OCI-M2 (cell line): ENCODE data around the gene RNF13.
"Not testable (repeated sequence)": the region's sequence is repeated elsewhere in the genome, so short reads cannot be mapped to it uniquely, and the experiment has no call there.

Experiments
- DNase-seq: peaks from one replicate; lab custom pipeline; 2025; ENCODE audit not compliant: unreplicated experiment; lab: John Stamatoyannopoulos, UW

RNF13 gene

DNA sequence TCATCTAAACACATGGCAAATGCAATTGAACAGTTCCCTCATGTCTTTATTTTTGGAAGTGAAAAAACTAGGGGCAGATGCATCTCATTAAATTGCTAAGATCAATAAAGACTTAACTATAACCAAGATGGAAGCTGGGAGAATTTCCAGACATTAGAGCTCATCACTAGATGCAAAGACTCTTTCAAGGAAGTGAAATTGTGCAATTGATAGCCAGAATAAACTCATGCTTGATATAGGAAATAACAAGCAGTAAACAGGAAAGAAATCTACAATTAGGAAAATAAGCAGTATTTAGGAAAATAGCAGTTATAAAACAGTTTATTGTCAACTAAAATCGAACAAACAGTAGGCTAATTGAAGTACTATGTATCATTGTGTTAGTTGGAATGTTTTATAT lies 11.8 kb upstream of the RNF13 start:
- DNase-seq: no peak

DNA sequence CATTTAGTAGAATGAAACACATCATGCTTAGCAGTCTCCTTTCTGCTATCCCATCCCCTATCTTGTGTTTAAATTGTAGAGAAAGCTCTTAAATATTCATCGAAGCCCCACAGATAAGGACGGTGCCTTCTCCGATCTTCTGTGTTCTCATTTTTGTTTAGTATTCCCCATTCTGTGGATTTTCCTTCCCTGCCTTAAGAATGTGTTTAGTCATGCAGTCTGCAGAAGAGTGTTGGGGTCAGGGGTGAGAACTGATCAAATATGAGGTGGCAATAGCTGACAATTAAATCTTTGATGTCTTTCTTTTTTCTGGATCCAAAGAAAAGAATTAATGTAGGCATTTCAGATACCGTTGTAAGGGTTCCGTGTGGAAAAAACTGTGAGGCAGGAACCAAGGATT lies 11.4 kb upstream of the RNF13 start:
- no peak for DNase-seq

DNA sequence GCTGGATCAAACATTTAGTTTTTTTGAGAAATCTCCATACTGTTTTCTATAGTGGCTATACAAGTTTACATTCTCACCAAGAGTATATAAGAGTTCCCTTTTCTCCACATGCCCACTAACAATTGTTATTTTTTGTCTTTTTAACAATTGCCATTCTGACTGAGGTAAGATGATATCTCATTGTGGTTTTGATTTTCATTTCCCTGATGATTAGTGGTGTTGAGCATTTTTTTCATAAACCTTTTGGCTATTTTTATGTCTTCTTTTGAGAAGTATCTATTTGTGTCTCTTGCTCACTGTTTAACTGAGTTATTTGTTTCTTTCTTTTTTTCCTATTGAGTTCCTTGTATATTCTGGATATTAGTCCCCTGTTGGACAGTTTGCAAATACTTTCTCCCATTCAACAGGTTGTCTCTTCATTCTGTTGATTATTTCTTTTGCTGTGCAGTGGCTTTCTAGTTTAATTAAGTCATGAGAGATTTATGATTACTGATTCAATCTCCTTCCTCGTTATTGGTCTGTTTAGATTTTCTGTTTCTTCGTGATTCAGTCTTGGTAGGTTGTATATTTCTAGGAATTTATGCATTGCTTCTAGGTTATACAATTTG lies 6.7 kb upstream of the RNF13 start:
- DNase-seq: no peak

DNA sequence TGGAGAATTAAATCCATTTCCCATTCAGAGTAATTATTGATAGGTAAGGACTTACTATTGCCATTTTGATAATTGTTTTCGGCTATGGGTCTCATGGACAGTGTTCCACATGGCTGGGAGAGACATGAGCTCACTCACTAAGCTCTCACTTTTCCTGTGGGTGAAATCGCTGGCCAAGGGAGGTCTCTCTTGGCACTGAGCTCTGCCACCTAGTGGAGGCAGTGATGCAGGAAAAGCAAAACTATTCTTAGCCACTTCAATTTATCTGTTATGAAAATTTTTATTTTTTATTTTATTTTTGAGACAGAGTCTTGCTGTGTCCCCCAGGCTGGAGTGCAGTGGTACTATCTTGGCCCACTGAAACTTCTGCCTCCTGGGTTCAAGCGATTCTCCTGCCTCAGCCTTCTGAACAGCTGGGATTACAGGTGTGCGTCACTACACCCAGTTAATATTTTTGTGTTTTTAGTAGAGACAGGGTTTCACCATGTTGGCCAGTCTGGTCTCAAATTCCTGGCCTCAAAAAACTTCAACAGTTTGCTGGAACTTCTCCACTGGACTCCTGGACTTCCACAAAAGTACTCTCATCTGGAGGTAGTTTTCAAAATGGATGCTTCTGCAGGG lies 4.7 kb upstream of the RNF13 start:
- no peak for DNase-seq

DNA sequence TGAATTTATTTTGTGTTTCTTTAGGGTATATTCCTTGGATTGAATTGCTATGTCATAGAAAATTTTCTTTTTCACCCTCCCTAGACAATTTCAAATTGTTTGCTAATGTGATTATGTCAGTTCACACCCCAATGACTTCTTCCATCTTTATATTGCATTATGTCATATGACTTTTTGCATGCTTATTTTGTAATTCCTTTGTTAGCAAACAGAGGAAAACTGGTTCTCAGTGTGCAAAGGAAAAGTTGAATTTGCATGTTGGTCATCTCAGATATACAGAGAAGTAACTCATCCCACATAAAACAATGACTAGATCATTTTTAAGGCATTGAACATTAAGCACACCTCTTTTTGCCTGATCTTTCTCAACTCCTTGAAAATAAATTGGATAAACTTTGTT lies 3.3 kb upstream of the RNF13 start:
- no peak for DNase-seq

DNA sequence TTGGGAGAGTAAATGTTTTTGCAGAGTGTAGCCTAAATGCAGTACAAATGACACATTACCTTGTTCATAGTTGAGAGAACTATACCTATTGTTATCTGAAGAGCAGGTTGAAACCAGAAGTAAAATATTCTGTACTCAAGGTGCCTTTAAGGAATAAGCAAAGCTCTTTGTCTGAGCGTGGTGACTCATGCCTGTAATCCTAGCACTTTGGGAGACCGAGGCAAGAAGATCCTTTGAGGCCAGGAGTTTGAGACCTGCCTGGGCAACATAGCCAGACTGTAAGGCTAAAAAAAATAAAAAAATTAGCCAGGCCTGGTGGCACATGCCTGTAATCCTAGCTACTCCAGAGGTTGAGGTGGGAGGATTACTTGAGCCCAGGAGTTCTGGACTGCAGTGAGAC lies 2.2 kb upstream of the RNF13 start:
- DNase-seq: no peak

DNA sequence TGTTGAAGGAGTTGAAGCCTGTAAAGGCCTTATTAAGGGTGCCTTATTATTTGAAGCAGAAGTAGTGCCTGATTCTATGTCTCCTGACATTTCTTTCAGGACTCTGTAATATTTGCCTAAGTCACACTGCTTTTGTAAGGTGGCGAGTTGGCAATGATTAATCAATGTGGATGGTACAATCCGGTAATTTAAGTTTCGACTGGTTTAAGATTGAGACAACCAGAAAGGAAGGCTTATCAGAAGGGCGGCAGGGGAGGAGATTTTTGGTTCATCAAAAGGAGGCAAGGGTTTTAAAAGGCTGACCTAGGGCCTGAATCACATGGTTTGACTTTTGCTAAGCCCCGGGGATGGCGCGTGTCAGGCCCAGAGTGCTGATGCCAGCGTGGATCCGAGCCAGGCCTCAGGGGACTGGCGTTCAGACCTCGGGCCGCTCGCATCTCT lies 830 bp upstream of the RNF13 start:
- DNase-seq: no peak

DNA sequence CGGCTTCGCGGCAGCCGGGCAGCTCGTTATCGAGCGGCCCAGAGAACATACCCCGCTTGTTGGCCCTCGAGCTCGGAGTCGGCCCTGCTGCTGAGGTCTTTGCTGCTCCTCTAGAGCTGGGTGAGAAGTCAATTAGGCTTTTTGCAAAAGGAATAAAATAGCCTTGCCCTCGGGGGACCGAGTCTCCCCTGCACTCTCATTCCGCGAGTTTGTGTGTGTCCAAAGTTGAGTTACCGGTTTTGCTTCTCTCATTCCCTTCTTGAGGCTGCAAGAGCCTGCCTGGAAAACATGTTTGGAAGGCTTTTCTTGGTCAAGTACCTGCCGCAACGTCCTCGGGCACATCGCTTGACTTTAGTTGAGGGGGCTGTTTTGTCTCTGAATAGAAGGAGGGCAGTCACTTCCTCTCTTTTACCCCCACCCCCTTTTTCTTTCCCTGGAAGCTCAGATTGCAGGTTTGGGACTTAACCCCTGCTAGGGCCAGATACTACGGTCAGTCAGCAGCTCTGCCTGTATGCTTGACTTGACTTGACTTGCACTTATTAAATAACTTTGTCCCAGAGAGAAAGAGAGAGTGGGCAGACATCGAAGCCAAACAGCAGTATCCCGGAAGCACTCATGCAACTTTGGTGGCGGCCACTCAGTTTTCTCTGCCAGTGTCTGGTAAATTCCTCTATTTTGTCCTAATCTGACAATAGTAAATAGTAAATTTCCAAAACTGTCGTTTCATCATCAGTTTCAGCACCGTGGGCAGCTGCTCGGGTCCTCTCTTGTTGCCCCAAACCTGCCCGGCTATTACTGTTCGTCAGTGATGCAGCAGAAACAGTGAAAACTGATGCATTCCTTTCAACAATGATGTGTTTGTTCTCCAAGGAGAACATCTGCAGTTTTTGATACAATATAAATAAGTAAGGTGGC lies 609 bp downstream of the RNF13 start:
- no peak for DNase-seq

DNA sequence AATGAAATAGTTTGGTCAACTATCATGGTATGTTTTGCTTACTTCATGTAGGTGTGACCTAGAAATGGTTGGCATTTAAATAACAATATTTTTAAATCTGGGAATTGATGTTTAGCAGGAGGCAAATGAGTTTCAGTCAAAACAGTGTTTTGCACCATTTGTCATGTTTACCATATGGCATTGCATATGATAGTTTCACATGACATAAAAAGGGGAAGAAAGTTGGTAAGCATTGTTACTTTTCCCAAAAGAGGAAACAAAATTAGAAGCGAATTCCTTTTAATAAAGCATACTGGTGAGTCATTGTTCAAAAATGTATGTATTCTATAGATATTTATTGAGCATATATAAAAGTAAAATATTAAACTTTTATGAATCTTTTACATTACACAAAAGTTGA lies 2.3 kb downstream of the RNF13 start:
- no peak for DNase-seq

DNA sequence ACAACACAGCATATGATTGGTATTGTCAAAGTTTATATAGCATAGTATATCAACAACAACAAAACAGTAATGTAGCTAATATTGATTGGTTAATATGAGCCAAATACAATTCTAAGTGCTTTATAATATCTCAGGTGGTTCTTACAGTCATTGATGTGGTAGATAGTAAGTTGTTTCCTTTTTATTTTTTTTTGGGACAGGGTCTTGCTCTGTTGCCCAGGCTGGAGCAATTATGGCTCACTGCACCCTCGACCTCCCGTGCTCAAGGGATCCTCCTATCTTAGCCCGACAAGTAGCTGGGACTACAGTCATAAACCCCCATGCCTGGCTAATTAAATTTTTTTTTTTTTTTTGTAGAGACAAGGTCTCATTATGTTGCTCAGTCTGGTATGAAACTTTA lies 2.7 kb downstream of the RNF13 start:
- no peak for DNase-seq

DNA sequence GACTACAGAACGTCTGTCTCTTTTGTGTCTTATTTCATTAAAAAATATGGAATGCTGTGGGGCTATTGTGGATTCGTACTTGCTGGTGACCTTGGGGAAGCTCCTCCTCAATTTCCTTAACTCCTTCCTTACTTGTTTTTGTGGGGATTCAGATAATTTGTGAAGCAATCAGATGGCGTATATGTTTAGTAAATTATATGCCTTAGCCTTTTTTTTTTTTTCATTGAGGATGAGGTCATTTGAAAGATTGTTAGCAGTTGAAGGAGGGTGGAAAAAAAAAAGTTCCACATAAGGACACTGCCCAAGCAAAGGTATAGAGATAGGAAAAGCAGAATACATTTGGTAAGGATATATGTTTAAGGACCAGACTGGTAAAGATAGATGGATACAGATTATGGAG lies 3.3 kb downstream of the RNF13 start:
- no peak for DNase-seq

DNA sequence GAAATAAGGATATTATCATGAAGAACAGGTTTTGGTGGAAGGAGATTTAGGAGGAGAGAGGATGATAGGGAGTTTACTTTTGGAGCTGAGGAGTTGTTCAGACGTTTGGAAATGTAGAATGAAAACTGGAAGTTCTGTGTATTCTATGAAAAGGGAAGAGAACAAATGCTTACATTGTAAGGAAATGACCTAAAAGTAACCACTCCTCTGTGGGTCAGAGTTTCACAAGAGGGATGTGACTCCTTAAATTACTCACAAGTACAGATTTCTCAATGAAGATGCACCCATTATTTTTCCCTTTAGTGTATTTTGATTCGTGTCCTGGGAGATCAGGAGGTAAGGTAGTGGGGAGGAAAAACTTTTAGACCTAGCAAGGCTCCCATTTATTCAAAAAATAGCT lies 4.0 kb downstream of the RNF13 start:
- DNase-seq: no peak

DNA sequence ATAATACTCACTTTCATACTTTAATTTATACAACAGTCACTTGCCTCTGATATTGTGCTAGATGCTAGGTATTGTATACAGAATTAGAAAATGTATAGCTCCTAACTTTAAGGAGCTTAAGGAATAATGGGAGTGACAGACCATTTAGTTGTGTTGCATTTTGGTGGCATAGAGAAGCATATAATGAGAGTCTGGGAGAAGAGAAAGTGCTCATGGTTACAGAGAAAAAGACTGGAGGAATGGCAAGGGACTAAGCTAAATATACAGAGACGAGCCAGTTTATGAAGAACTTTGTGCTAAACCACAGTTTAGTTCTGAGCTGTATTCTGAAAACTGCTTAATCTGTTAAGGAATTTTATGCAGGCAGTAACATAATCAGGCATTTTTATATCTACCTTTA lies 6.4 kb downstream of the RNF13 start:
- DNase-seq: no peak

DNA sequence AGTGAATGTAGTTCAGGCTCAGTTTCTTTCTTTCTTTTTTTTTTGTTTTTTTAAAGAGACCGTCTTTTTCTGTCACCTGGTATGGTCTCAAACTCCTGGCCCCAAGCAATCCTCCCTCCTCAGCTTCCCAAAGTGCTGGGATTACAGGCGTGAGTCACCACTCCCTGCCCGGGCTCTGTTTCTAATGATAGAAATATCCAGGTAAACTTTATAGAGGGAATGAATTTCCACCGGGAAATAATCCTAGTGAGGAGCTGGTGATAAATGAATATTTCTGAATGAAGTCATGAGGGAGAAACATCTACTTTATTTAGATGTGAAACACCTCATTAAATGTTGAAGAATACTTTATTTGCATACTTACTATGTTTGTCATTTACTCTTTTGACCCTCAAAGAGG lies 7.2 kb downstream of the RNF13 start:
- DNase-seq: no peak

DNA sequence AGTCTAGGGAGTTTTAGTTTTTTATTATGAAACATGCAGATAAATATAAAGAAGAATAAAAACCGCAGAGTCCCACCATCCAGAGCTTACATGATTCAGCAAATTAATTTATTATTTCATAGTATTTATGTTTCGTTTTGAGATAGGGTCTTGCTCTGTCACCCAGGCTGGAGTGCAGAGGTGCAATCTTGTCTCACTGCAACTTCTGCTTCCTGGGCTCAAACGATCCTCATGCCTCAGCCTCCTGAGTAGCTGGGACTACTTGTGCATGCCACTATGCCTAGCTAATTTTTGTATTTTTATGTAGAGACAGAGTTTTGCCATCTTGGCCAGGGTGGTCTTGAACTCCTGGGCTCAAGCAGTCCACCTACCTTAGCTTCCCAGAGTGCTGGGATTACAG lies 13.6 kb downstream of the RNF13 start:
- no peak for DNase-seq

DNA sequence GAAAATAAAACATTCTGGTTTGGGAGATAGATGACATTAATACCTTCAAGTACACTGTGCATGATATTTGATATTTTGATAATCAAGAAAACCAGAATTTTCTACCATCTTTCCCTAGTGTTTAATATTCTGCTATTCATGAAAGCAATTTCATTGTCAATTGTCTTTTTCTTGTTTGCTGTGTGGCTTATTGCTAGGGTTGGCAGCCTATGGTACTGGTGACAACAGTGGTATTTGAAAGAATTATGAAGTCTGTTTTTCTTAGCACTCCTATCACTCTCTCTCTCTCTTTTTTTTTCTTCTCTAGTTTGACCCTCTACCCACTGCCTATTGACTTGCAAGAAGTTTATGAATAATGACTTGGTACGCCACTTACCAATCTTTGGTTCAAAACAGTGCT lies 15.4 kb downstream of the RNF13 start:
- no peak for DNase-seq

DNA sequence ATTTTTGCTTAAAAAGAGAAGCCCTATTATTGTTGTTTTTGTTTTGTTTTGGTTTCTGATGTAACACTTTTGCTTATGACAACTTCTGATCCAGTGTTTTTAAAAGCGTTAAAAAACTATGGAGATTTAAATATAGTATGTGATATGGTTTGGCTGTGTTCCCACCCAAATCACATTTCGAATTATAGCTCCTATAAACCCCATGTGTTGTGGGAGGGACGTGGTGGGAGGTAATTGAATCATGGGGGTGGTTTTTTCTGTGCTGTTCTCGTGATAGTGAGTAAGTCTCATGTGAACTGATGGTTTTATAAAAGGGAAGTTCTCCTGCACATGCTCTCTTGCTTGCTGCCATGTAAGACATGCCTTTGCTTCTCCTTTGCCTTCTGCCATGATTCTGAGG lies 16.6 kb downstream of the RNF13 start:
- not testable (repeated sequence) for DNase-seq

DNA sequence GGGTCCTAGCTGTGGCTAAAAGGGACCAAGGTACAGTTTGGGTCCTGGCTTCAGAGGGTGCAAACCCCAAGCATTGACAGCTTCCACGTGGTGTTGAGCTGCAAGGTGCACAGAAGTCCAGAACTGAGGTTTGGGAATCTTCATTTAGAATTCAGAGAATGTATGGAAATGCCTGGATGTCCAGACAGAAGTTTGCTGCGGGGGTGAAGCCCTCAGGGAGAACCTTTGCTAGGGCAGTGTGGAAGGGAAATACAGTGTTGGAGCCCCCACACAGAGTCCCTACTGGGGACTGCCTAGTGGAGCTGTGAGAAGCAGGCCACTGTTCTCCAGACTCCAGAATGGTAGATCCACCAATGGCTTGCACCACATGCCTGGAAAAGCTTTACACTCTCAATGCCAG lies 17.9 kb downstream of the RNF13 start:
- DNase-seq: no peak

DNA sequence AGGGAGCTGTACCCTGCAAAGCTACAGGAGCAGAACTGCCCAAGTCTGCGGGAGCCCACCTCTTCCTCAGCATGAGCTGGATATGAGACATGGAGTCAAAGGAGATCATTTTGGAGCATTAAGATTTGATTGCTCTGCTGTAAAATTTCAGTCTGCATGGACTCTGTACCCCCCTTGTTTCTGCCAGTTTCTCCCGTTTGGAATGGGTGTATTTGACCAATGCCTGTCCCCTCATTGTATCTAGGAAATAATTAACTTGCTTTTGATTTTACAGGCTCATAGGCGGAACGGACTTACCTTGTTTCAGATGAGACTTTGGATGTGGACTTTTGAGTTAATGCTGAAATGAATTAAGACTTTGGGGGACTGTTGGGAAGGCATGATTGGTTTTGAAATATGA lies 18.3 kb downstream of the RNF13 start:
- no peak for DNase-seq

DNA sequence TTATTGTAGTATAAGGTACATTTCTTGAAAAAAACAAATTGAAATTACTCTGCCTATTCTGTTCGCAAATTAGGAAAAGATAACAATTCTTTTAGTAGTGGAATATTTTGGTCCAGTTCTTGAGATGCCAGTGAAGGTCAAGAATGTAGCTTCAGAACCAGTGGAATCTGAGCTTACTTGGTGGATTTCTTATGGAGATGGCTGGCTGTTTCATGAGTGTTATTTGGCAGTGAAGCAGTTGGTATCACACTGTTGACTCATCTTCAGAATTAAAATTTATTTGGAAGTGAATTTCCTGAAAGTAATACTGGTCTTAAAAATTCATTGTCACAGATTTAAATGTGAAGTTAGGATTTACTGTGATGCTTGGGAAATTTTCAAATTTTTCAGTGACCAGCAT lies 19.1 kb downstream of the RNF13 start:
- no peak for DNase-seq

DNA sequence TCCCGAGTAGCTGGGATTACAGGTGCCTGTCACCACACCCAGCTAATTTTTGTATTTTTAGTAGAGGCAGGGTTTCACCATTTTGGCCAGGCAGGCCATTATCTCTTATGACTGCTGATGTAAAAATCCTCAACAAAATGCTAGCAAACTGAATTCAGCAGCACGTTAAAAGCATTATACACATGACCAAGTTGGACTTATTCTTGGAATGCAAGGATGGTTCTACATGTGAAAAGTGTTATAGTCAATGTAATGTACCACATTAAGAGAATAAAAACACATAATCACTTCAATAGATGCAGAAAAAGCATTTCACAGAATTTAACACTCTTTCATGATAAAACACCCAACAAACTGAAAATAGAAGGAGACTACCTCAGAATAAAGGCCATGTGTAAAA lies 20.2 kb downstream of the RNF13 start:
- DNase-seq: no peak

DNA sequence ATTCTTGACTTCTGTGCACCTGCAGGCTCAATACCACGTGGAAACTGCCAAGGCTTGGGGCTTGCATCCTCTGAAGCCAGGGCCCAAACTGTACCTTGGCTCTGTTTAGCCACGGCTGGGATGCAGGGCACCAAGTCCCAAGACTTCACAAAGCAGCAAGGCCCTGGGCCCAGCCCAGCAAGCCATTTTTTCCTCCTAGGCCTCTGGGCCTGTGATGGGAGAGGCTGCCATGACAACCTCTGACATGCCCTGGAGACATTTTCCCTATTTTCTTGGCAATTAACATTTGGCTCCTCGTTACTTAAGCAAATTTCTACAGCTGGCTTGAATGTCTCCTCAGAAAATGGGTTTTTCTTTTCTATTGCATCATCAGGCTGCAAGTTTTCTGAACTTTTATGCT lies 25.5 kb downstream of the RNF13 start:
- DNase-seq: not testable (repeated sequence)
